Vagina (tissue), 2 donors: Measurements from ENCODE around the gene PPP1R15B. TPM values are rescaled to one million over a fixed set of nuclear protein-coding genes. Genes with fewer than 3 reads are reported as not detected.

ENCODE experiments used
- DNase-seq, 2 donors: peaks; one replicate each; pipeline ENCODE4 v3.0.0-alpha.2; 2017; ENCODE audit errors: extremely low spot score in 2 of 2
- H3K27ac ChIP-seq: fragments of 200-600 bp; sonication (generic); one replicate; pipeline ENCODE4 v1.5.1; 2019
- H3K27me3 ChIP-seq: fragments of 200-600 bp; sonication (generic); one replicate; pipeline ENCODE4 v1.5.1; 2019
- H3K36me3 ChIP-seq, 2 donors: fragments of 200-600 bp; sonication (generic); one replicate each; pipeline ENCODE4 v1.5.1; 2017 to 2019
- H3K4me1 ChIP-seq: fragments of 200-600 bp; sonication (generic); one replicate; pipeline ENCODE4 v1.5.1; 2019
- H3K4me3 ChIP-seq, 2 donors: fragments of 200-600 bp; sonication (generic); 1 replicate in 1 of 2; 2 replicates in 1 of 2; pipeline ENCODE4 v1.5.1; 2016 to 2019
- H3K9me3 ChIP-seq: fragments of 200-600 bp; sonication (generic); one replicate; pipeline ENCODE4 v1.5.1; 2019
- CTCF ChIP-seq, 3 experiments: fragments of 450-650 bp in 2 of 3; fragments of 200-600 bp in 1 of 3; sonication (generic) in 1 of 3; IDR thresholded peaks; one replicate each; pipeline ENCODE4 v1.5.1; 2017 to 2019; ENCODE audit warnings: antibody characterized with exemption in 3 of 3, mild to moderate bottlenecking in 2 of 3, moderate library complexity in 2 of 3
- POLR2A ChIP-seq, 2 donors: fragments of 450-650 bp; IDR thresholded peaks; one replicate each; pipeline ENCODE4 v1.6.1; 2017; ENCODE audit warnings: antibody characterized with exemption in 2 of 2, mild to moderate bottlenecking in 2 of 2, moderate library complexity in 2 of 2
- POLR2AphosphoS5 ChIP-seq, 2 donors: sonication (generic); formaldehyde crosslinking; IDR thresholded peaks; one replicate each; pipeline ENCODE4 v1.9.0; 2017; ENCODE audit warnings: antibody characterized with exemption in 2 of 2, mild to moderate bottlenecking in 2 of 2, low read depth in 1 of 2; ENCODE audit not compliant: insufficient read depth in 1 of 2
- intact Hi-C: fragments of 100-400 bp; cut with DNase I; formaldehyde crosslinking; loops from one replicate; pipeline ENCODE4 v1.15.1; 2023
- total RNA-seq: library from RNA; depleted of rRNA; stranded (reverse); fragments of >200 nt; gene quantifications from one replicate; pipeline ENCODE4 v1.2.3, GENCODE V29; 2016

The PPP1R15B gene
- total RNA-seq, 1 donor from 2014 or later: 42.0 TPM

- peaks cover 0 to 16% of the 10 kb centered on the region in 2 donors for H3K36me3 ChIP-seq
- H3K27ac ChIP-seq: no peak overlapping the region
- peaks cover 8% of the 10 kb centered on the region for H3K4me1 ChIP-seq
- H3K4me3 ChIP-seq: no peak overlapping the region
- TF ChIP-seq CTCF (IDR thresholded peaks at IDR 0.05) (no peak), POLR2A (IDR thresholded peaks at IDR 0.05) (no peak), POLR2AphosphoS5 (IDR thresholded peaks at IDR 0.05; ENCODE audit: insufficient read depth in 1 of 2, low read depth in 1 of 2) (no peak)
- no peaks in the 10 kb centered on the region for H3K9me3 ChIP-seq
- no peak for DNase-seq
- intact Hi-C loops: no loop called here
- no peaks in the 10 kb centered on the region for H3K27me3 ChIP-seq
Measured at GRCh38 chr1:204455831-204456145, 44.2 kb upstream of the PPP1R15B start.

DNA sequence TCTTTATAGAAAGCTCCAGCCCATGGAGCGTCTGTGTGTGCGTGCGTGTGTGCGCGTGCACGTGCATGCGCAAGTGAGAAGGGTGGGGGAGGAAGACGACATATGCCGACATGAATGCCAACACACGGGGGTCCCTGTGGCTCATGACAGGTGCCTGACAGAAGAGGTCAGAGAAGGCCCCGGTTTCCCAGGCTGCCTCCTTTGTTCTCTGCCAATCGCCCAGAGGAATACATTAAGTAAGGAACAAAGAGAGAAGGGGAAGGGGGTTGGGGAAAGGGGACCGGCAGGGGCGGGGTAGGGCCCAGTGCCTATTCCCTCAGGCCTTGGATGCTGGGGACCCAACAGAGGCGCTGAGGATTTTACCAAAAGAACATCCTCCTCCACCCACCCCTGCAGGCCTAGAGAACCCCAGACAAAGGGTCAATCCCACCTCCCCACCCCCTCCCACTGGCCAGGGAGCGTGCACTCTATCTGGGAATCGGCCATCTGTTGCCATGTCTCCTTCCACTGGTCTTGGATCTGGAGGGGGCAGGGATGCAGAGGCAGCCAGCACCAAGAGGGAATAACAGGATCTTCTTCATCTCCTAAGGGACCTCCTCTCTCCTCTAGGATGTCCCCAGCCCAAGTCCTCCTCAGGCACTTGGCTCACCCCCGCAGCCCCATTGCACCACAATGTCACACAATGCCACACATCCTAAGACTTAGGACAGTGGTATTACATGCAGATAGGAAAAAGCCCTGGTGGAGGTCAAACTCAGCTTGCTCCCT is 43.6 kb upstream of the PPP1R15B start:
- Histone ChIP-seq H3K36me3 (peaks cover 0 to 16% of the 10 kb centered on the region in 2 donors), H3K4me1 (peaks cover 13% of the 10 kb centered on the region), H3K27ac (no peak overlapping the region), H3K27me3 (no peaks in the 10 kb centered on the region), H3K4me3 (no peak overlapping the region), H3K9me3 (no peaks in the 10 kb centered on the region)
- intact Hi-C loops: no loop called here
- DNase-seq: no peak
- TF ChIP-seq CTCF (IDR thresholded peaks at IDR 0.05) (no peak), POLR2AphosphoS5 (IDR thresholded peaks at IDR 0.05; ENCODE audit: insufficient read depth in 1 of 2, low read depth in 1 of 2) (no peak), POLR2A (IDR thresholded peaks at IDR 0.05) (no peak)

- peaks cover 0 to 16% of the 10 kb centered on the region in 2 donors for H3K36me3 ChIP-seq
Measured at GRCh38 chr1:204454476-204454875, 42.9 kb upstream of the PPP1R15B start.

DNA sequence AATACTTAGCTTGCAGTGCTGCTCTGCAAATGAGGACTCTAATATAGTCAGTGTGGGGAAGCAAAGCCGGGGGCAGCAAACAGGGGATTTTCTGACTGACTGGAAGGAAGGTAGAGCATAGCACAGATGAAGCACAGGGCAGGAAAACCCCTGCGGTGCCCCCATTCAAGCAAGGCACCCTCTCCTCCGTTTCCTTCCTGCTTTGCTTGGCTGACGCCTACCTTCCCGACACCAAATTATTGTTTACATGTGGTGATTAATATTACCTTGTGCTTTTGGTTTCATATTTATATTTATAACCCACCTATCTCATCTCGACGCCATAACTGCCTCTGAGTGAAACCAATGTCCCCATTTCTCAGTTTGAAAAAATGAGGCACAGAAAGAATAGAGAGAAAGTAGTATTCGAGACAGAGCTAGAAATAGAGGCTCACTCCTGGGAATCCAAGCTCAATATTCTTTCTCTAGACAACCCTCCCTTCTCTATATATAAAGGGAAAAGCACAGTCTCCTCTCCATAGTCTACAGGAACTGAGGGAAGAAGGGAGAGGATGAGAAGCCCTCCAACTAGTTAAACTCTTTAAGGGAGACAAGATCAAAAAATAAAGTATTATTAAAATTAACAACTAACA is 41.6 kb upstream of the PPP1R15B start:
- no peaks in the 10 kb centered on the region for H3K27me3 ChIP-seq
- no peak for DNase-seq
- H3K27ac ChIP-seq: no peak overlapping the region
- no peaks in the 10 kb centered on the region for H3K9me3 ChIP-seq
- intact Hi-C loops: no loop called here
- TF ChIP-seq CTCF (IDR thresholded peaks at IDR 0.05): no peak
- TF ChIP-seq POLR2AphosphoS5 (IDR thresholded peaks at IDR 0.05; ENCODE audit: insufficient read depth in 1 of 2, low read depth in 1 of 2): no peak
- no peak for TF ChIP-seq POLR2A (IDR thresholded peaks at IDR 0.05)
- H3K4me1 ChIP-seq: peaks cover 23% of the 10 kb centered on the region
- no peak overlapping the region for H3K4me3 ChIP-seq
- peaks cover 0 to 16% of the 10 kb centered on the region in 2 donors for H3K36me3 ChIP-seq

More at GRCh38 chr1:204454476-204454875, 42.9 kb upstream of the PPP1R15B start:
- TF ChIP-seq POLR2A (IDR thresholded peaks at IDR 0.05) (no peak), POLR2AphosphoS5 (IDR thresholded peaks at IDR 0.05; ENCODE audit: insufficient read depth in 1 of 2, low read depth in 1 of 2) (no peak), CTCF (IDR thresholded peaks at IDR 0.05) (no peak)
- Histone ChIP-seq H3K9me3 (no peaks in the 10 kb centered on the region), H3K4me3 (no peak overlapping the region), H3K4me1 (peaks cover 14% of the 10 kb centered on the region), H3K27me3 (no peaks in the 10 kb centered on the region), H3K27ac (no peak overlapping the region)
- no peak for DNase-seq
- intact Hi-C loops: no loop called here
